ENCODE results near the gene NTN4.

Gene NTN4

GRCh38 chr12:95653771-95654546, 136.6 kb downstream of the NTN4 start:
- Histone ChIP-seq H3K9me3 (no peaks in the 10 kb centered on the region), H3K27me3 (no peaks in the 10 kb centered on the region), H3K4me3 (ENCODE audit: low read depth, low read length) (no peak overlapping the region), H3K4me1 (no peaks in the 10 kb centered on the region), H3K36me3 (no peaks in the 10 kb centered on the region)
- TF ChIP-seq CTCF (IDR thresholded peaks at IDR 0.05; ENCODE audit: low read depth, low read length) = no peak
- no peak for DNase-seq

GRCh38 chr12:95651681-95652080, 138.9 kb downstream of the NTN4 start:
- Histone ChIP-seq H3K36me3 (no peaks in the 10 kb centered on the region), H3K9me3 (no peaks in the 10 kb centered on the region), H3K4me3 (ENCODE audit: low read depth, low read length) (no peak overlapping the region), H3K27me3 (no peaks in the 10 kb centered on the region), H3K4me1 (no peaks in the 10 kb centered on the region)
- no peak for DNase-seq
- TF ChIP-seq CTCF (IDR thresholded peaks at IDR 0.05; ENCODE audit: low read depth, low read length) = no peak

GRCh38 chr12:95648990-95649791, 141.4 kb downstream of the NTN4 start:
- Histone ChIP-seq H3K4me3 (ENCODE audit: low read depth, low read length) (no peak overlapping the region), H3K36me3 (no peaks in the 10 kb centered on the region), H3K27me3 (no peaks in the 10 kb centered on the region), H3K4me1 (no peaks in the 10 kb centered on the region), H3K9me3 (no peaks in the 10 kb centered on the region)
- TF ChIP-seq CTCF (IDR thresholded peaks at IDR 0.05; ENCODE audit: low read depth, low read length) = no peak
- DNase-seq = no peak

GRCh38 chr12:95646781-95647190, 143.8 kb downstream of the NTN4 start:
- no peaks in the 10 kb centered on the region for H3K27me3 ChIP-seq
- H3K4me1 ChIP-seq = peaks cover 2% of the 10 kb centered on the region
- TF ChIP-seq CTCF (IDR thresholded peaks at IDR 0.05; ENCODE audit: low read depth, low read length) = no peak
- H3K9me3 ChIP-seq = no peaks in the 10 kb centered on the region
- H3K36me3 ChIP-seq = no peaks in the 10 kb centered on the region
- no peak for DNase-seq
- H3K4me3 ChIP-seq (ENCODE audit: low read depth, low read length) = no peak overlapping the region

- TF ChIP-seq CTCF (IDR thresholded peaks at IDR 0.05; ENCODE audit: low read depth, low read length) = no peak
- no peaks in the 10 kb centered on the region for H3K9me3 ChIP-seq
- H3K36me3 ChIP-seq = no peaks in the 10 kb centered on the region
- H3K27me3 ChIP-seq = no peaks in the 10 kb centered on the region
- H3K4me1 ChIP-seq = peaks cover 6% of the 10 kb centered on the region
- DNase-seq = no peak
- H3K4me3 ChIP-seq (ENCODE audit: low read depth, low read length) = no peak overlapping the region
Observed at GRCh38 chr12:95643256-95643655, 147.3 kb downstream of the NTN4 start.

GRCh38 chr12:95642583-95642982, 148.0 kb downstream of the NTN4 start:
- no peaks in the 10 kb centered on the region for H3K9me3 ChIP-seq
- H3K36me3 ChIP-seq = no peaks in the 10 kb centered on the region
- peaks cover 6% of the 10 kb centered on the region for H3K4me1 ChIP-seq
- H3K27me3 ChIP-seq = no peaks in the 10 kb centered on the region
- TF ChIP-seq CTCF (IDR thresholded peaks at IDR 0.05; ENCODE audit: low read depth, low read length) = no peak
- H3K4me3 ChIP-seq (ENCODE audit: low read depth, low read length) = peak overlapping the region; percentile 19
- peak; percentile 28 for DNase-seq

All from BE2C (cell line).